ACHN (cell line): Measurements from ENCODE around the gene ZFP36L2.

Source experiments
- DNase-seq: peaks from one replicate; pipeline ENCODE4 v3.0.0-alpha.2; 2015
- in situ Hi-C: cut with HindIII; loops from 2 replicates; pipeline ENCODE4 v1.10.0; 2017; ENCODE audit warnings: low sequenced_read_pairs, low pct_ligation_motif_present, low pct_unique_long_range_greater_than_20kb

ZFP36L2 gene

DNA sequence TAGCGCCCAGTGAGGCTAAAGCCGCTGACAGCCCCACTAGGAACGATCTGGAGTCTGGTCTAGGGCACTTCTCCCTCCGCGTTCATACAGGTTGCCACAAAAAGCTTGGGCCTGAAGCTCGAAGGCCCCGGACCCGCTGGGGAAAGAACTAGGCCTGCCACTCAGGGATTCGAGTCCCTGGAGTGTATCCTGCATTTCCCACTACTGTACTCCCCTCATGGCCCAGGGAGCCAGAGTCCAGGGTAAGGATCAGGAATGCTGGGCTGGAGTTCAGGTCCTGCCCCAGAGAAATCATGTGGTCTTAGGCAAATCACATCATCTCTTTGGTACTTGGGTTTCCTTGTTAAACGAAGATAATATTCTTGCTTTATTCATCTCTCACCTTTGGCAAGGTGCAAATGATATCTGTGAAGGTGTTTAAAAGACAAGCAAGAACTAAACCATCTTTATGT is 1.4 kb upstream of the ZFP36L2 start:
- DNase-seq, result peak; percentile 71
- in situ Hi-C loops, result no loop called here

DNA sequence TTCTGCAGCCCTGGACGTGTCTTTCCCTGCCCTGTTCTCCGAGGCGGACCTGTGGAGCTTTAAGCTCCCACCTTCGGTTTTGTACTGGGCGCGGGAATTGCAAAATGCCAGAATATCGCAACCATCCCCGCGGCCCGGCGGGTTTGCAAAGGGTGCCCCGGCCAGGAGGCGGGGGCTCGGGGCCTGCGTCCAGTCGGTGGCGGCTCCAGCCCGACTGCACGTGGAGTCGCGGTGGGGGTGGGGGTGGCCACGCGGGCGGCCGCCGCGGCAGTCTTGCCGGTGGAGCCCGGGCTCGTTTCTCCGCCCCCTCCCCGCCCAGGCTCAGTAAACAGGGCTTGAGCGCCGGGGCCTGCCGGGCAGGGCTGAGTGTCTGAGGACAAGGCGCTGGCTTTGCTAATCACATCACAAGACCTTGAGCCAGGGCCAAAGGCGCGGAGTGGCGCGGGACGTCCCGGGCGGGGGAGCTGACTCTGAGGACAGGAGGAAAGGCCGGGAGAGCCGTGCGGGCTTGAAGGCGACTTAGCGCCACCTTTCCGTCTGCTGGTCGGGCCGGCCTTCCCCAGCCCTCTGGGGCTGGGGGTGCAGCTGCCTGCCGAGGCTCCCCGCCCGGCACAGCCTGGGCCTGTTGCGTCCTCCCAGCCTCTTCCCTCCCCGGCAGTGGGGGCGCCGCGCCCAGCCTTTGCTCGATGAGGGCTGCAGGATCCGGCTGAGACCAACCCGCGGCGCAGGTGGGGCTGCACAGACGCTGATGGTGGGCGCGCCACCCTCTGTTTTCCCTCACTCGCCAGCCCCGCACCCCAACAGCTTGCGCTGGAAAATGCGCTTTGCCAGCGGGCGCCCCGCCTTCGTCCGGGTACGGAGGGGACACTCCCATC is 786 bp upstream of the ZFP36L2 start:
- peak; percentile 73 for DNase-seq
- in situ Hi-C loops, result no loop called here

DNA sequence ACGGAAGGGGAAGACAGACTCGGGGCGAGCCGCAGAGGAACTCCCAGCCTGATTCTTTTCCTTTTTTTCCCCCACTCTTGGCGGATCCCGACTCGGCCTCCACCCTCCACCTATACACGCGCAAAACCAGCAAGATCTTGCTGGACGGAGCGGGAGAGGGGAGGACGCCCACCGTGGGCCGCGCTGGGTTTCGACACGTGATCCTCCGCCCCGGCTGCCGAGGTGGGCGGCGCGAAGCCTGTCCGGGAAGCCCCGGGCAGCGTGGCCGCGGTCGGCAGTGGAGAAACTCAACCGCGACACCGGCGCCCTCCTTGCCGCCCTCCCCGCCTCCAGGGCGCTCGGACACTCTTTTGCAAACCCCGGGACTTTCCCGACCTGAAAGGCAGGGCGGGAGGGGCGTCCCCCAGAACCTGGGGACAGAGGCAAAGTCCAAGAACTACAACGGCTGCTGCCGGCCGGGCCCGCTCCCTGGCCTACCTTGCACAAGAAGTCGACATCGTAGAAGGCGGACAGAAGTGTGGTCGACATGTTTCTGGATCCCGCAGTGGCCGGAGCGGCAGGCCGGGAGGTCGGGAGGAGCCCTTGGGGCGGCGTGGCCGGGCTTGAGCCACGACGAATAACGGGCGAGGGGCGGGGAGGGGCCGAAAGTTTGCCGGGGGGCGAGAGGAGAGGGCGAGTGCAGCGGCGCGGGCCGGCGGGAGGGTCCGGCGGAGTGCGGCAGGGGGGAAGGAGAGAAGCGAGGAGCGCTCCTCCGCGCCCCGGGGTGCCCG is 433 bp downstream of the ZFP36L2 start:
- DNase-seq, result peak; percentile 64
- in situ Hi-C loops, result no loop called here

DNA sequence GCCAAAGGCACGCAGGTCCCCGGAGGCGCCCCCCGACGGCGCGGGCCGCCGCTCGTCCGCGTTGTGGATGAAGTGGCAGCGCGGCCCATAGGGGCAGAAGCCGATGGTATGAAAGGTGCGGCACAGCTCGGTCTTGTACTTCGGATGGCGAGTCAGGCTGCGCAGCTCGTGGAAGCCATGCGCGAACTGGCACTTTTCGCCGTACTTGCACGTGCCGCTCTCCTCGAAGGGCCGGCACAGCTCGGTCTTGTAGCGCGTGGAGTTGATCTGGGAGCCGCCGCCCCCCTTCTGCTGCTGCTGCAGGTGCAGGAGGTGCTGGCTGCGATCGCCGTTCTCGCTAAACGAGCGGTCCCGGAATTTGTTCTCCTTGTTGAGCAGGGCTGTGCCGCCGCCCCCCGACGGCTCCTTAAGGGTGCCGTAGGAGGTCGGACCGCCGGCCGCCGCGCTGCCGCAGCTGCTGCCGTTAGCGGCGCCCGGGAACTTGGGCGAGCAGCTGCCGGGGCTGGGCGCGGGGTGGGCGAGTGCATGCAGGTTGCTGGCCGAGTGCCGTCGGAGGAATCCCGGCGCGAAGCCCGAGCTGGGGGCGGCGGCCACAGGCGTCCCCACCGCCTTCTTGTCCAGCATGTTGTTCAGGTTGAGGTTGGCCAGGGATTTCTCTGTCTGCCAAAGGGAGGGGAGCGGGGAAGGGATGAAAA is 1.2 kb downstream of the ZFP36L2 start:
- in situ Hi-C loops, result no loop called here

DNA sequence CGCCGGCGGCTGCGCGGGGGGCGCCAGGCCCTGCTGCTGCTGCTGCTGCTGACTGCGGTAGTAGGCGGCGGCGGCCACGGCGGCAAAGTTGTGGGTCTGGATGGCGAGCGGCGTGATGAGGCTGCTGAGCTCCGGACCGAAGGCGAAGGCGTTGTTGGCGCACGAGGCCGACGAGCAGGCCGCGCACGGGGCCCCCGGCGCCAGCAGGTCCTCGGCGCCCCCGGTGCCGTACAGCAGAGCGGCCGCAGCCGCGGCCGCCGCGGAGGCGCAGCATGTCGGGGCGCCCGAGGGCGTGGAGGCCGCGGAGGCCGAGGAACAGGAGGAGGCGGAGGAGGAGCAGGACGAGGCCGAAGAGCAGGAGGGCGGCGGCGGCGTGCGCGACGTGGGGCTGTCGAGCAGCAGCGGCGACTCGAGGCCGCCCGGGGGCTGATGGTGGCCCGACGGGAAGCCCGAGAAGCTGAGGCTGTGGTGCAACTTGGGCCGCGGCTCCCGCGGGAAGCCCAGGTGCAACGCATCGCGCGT is 1.8 kb downstream of the ZFP36L2 start:
- in situ Hi-C loops, result no loop called here
- DNase-seq, result no peak

More for the DNA sequence above, 1.2 kb downstream of the ZFP36L2 start:
- DNase-seq, result peak; percentile 57

DNA sequence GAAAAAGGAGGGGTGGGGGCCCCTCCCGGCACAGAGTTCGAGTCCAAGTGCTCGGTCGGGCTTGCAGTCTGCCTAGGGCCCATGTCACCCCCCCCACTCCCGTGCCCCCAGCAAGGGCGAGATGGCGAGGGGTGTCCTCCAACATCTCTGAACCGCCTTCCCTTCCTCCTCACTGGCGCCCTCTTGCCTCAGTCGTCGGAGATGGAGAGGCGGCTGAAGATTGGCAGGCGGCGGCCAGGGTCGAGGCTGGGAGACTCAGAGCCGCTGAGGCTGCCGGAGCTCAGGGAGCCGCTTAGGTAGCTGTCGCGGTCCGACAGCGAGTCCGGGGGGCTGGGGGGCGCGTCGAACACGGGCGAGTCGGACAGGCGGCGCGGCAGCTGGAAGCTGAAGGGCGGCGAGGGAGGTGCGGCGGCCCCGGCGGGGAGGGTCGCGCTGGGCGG is 2.3 kb downstream of the ZFP36L2 start:
- in situ Hi-C loops, result no loop called here
- peak; percentile 80 for DNase-seq

DNA sequence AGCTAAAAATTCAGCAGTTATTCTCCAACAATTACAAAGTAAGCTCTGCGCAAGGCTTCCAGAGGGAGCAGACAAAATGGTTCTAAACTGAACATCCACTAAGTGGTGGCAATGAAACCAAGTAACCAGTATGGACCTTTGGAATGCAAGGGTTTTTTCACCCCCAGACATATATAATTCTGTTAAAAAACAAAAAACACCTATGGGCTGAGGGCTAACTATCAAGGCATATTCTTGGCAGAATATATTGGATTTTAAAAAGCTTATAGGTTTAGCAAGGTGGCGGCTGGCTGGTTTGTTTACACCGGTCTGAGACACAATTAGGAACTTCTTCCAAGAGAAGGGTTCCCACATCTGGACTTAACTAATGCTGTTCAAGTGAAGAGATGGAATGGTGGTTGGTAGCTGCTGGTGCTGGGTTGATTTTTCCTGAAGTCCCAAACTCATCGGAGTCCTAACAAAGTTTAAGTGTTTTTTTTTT is 2.8 kb downstream of the ZFP36L2 start:
- in situ Hi-C loops, result no loop called here
- no peak for DNase-seq

DNA sequence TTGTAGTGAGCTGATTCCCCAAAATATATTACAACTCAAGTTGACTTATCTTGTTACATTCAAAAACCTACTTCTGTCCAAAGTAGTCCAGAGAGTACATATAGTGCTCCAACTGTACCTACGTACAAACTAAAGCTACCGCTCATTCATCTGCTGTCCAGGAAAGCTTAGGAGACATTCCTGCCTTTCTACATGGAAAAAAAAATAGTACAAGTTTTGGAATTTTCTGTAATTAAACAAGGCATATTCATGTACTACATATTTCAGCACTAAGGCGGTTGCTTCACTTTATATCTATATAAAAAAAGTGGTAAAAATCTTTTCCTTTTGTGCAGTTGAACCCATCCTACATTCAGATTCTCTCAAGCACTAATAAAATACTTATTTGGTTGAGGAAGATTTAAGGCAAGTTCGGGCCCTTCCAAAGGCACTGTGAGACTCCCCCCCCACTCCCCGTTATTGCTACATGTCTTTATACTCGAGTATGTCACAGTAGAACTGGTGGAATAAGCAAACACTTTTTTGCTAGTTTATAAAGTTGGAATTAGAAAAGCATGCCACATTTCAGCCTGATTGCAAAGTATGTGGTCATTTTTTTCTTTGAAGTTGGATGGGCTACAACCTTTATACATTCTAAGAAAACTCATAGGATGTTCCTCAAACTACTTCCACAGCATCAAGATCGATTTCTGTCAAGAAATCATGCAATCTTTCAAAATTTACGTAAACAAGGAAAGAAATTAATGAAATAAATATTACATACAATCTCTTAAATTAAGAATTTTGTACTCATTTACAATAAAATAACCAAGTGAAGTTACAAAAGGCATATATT is 3.7 kb downstream of the ZFP36L2 start:
- in situ Hi-C loops, result no loop called here
- no peak for DNase-seq

DNA sequence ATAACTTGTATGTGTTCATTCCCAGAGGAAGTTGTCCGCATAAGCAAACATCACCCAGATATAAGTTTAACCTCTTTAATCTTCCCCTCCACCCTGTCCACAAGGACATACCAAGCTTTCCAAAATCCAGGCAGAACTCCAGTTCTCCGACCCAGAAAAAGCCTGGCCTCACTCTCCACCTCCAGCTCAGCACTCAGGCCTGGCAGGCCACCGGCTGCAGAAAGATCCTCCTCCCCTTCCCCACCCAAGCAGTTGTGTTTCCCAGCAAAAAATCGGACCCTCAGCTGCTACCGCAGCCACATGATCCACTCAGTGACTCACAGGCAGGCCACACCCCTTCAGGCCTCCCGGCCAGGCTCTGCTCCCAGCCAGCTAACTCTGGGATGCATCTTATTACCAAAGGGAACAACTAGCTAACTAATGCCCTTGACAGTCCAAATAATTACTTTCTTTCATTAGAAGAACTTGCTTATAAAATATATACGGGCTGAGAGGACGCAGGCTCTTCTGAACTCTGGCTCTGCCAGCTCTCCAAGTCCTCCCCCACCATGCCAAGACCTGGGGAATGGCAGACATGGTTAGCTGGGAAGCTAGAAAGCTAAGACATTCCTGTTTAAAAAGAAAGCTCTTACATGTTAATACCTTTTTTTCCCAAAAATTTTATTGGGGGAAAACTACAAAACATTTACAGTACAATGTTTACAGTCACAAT is 4.5 kb downstream of the ZFP36L2 start:
- peak; percentile 91 for DNase-seq
- in situ Hi-C loops, result no loop called here

DNA sequence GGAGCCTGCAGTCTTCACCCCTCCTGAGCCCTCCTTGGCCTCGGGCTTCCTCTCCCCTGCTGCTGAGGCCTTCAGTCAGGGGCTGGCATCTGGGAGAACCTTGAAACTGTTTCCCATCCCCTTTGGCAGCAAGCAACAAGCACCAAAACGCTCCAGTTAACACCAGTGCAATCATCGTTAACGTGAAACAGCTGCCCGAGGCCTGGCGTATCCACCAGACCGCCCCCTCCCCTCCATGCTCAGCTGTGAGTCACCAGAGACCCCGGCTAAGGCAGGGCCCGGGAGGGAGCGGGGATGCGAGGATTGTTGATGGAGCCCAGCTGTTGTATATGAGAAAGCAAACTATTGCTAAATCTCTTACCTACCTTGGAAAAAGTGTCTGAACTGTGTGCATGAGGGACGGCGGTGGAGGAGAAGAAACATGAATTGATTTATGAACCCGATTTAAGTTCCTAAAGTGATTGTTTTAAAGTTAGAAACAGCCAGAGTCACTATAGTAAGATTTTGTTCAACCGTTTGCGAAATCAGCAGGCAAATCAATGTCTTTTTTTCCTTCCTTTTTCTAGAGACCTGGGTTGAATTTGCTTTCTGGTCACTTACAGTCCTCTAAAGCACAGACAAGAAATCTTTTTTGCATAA is 5.2 kb downstream of the ZFP36L2 start:
- in situ Hi-C loops, result no loop called here
- DNase-seq, result peak; percentile 49

DNA sequence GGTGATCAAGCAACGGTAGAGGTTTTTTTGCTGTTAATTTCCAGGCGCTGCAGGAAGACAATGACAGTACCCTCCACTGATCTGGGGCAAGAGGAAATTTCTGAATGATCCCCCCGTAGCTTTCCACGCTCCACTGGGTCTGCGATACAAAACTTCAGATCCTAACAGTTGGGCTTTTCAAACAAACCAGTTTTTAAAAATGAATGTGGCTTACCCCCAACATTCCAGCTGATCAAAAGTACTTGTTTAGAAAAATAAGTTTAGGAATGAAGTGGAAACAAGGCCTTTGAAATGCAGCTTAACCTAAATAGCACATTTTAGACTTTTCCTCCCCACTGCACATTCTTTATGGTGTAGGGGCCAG is 5.7 kb downstream of the ZFP36L2 start:
- in situ Hi-C loops, result no loop called here
- no peak for DNase-seq

DNA sequence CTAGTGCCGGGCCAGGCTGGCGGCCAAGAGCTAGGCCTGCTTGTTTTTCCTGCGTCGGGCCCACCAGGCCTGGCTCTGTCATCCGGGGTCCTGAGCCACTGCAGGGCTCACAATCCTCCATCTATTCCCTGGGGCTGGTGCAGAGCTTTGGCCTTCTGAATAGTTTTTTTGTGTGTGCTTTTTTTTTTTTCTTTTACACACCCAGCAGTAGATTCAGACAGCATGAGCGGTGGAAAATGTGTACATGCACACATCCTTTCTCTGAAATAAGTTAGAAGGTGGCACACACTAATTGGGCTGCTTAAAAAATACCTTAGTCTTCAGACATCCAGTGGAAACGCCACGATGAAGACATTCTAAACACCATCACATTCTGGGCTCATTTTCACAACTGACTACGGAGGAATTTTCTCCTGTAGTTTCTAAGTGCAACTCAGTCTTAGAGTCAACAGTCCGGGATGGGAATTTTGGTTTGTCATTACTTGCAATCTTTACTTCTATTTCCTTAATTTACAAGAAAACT is 6.1 kb downstream of the ZFP36L2 start:
- peak; percentile 16 for DNase-seq
- in situ Hi-C loops, result no loop called here

DNA sequence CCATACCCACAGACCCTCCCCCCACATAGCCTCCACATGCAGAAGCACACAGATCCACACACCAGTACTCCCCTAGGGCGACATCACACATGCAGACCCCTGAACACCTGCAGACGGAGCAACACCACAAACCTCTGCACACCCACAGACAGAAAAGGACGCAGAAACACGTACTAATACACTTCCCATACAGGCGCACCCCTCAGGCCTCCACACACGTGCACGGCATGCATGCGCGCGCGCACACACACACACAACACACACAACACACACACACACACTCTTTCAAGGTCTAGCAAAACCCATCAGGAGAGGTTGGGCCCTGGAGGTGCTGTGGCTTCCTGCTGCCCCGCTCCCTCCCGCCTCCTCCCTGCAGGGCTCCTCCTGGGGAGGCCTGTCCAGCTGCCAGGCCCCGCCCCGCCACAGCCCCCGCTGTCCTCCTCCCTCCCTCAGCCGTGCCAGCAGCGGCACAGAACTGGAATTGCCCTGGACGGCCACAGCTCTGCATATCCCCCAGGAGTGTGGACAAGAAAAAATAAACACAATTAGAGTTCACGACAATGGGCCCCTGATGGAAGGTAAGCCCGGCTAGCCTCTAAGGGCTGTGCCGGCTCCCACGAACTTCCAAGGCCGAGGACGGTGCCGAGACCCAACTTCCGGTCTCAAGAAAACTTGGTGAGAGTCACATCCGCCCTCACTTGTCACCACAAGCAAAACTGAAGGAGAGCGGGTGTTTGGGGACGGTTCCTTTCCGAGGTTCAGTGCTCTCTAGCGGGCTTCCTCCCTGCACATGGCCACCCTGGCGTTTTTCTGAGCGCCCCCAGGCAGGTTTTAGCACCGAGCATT is 6.8 kb downstream of the ZFP36L2 start:
- in situ Hi-C loops, result no loop called here
- peak; percentile 77 for DNase-seq

DNA sequence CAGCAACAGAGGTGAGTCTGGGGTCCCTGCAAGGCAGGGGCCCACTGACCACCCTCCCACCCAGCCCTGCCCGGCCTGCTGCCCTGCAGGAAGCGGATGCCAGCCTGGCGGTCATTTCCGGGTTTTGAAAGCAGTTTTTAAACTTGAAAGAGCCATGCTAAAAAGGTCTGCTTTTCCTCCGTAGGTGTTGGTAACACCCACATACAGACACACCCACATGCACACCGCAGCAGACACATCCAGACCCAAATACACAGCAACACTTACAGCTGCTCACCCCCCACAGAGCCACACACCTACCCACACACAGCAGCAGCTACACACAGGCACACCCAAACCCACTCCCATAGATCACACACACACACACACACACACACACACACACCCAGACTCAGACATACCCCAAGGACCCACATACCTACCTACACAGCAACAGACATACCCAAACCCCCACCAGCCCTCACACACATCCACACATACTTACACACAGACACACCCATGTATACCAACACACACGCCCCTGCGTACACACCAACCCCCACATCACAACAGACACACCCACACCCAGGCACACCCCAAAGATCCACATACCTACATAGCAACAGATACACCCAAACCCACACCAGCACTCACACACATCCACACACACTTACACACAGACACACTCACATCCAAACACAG is 7.6 kb downstream of the ZFP36L2 start:
- in situ Hi-C loops, result no loop called here
- DNase-seq, result no peak

DNA sequence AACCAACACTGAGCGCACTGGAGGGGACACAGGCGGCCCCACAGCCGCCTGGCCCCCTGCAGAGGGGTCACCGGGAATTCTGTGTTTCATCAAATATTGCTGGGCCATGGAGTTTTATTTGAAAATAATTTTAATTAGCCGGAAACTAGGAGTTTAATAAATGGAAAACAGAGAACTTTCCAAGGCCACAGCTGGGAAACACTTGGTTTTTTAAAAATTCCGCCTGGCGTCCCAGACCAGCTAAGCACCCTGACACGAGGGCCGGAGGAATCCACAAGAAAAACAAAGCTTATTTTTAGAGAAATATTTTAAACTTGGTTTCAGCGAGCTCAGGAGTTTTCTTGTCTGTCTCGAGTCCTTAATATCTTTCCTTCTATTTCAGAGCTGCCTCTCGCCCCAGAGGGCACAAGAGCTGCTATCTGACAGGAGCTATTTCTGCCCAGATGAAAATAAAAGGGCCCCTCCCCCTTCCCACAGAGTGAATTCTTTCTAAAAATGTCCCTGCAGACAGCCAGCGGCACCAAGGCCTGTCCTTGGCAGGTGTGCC is 8.2 kb downstream of the ZFP36L2 start:
- DNase-seq, result no peak
- in situ Hi-C loops, result no loop called here
